K562 (cell line): ENCODE results near the gene HDAC9. TPM values are rescaled to one million over a fixed set of nuclear protein-coding genes. Genes with fewer than 3 reads are reported as not detected.

Experiments
- ATAC-seq: fragments of 200-7000 bp; cut with Tn5 transposase; 3 replicates; pipeline ENCODE4 v1.9.1; 2020; ENCODE audit warnings: moderate library complexity
- BruUV-seq: library from RNA; stranded (reverse); fragments of 400-500 nt; replicated peaks from 2 replicates; lab custom pipeline; 2021; lab: Mats Ljungman, UMichigan
- CTCF ChIA-PET: fragments of 300-600 bp; formaldehyde crosslinking; extraction: SDS; loops from one replicate; lab custom pipeline; 2021; ENCODE audit warnings: low intra/inter-chr PET ratio; lab: Yijun Ruan, JAX
- POLR2A ChIA-PET: fragments of 300-600, 350-650 bp; sonication (Branson Sonifier 250); formaldehyde crosslinking; extraction: SDS; loops from one replicate; lab custom pipeline; 2021; ENCODE audit warnings: antibody characterized with exemption, inconsistent platforms; lab: Yijun Ruan, JAX
- DNase-seq, 4 experiments: peaks; one replicate each; pipeline versions ENCODE4 v3.0.0 to v3.0.0-alpha.2; 2011 to 2018; ENCODE audit warnings: low spot score in 3 of 4, mixed read lengths in 3 of 4; ENCODE audit errors: extremely low read depth in 1 of 4
- FAIRE-seq: peaks from 2 replicates; lab custom pipeline; 2011; peaks lifted over from hg19 to GRCh38; lab: Jason Lieb, UNC
- H2AFZ ChIP-seq: 2 replicates; pipeline ENCODE4 v1.6.0; 2011; ENCODE audit warnings: low read depth, low read length, control low read depth, inconsistent platforms
- H3K27ac ChIP-seq: fragments of 200-600 bp; 3 replicates; pipeline ENCODE4 v1.8.0; 2011; ENCODE audit warnings: low read depth, mild to moderate bottlenecking, control low read depth, inconsistent platforms, low read length, moderate library complexity, mixed read lengths; ENCODE audit errors: extremely low read depth
- H3K27me3 ChIP-seq, 2 experiments: fragments of 300-600 bp in 1 of 2; 2 replicates in 1 of 2; 3 replicates in 1 of 2; pipeline versions ENCODE4 v1.6.0 to v1.8.0; 2011; ENCODE audit warnings: inconsistent platforms in 2 of 2, low read length in 2 of 2, mild to moderate bottlenecking in 1 of 2, mixed read lengths in 1 of 2, moderate library complexity in 1 of 2; ENCODE audit not compliant: control insufficient read depth in 2 of 2, insufficient read depth in 2 of 2
- H3K36me3 ChIP-seq: fragments of 300-600 bp; 3 replicates; pipeline ENCODE4 v1.8.0; 2011; ENCODE audit warnings: mild to moderate bottlenecking, low read length, inconsistent platforms; ENCODE audit not compliant: control insufficient read depth, insufficient read depth
- H3K4me1 ChIP-seq, 2 experiments: fragments of 200-600 bp in 1 of 2; replicated peaks in 1 of 2; 2 replicates in 1 of 2; 3 replicates in 1 of 2; pipeline versions ENCODE4 v1.5.1 to v1.8.0; 2011; ENCODE audit warnings: inconsistent platforms in 2 of 2, low read length in 2 of 2, mild to moderate bottlenecking in 1 of 2, mixed read lengths in 1 of 2, moderate library complexity in 1 of 2; ENCODE audit not compliant: control insufficient read depth in 2 of 2, insufficient read depth in 2 of 2
- H3K4me2 ChIP-seq: 2 replicates; pipeline ENCODE4 v1.6.1; 2011; ENCODE audit warnings: low read length, control low read depth, inconsistent platforms, mixed read lengths; ENCODE audit not compliant: insufficient read depth
- H3K4me3 ChIP-seq: fragments of 200-600 bp; sonication (generic), shearing (Covaris generic); 2 replicates; pipeline ENCODE4 v1.5.1; 2016; ENCODE audit warnings: control low read depth, inconsistent platforms
- H3K79me2 ChIP-seq: fragments of 200-600 bp; 3 replicates; pipeline ENCODE4 v1.8.0; 2011; ENCODE audit warnings: low read length, inconsistent platforms; ENCODE audit not compliant: control insufficient read depth, insufficient read depth
- H3K9ac ChIP-seq, 2 experiments: 2 replicates each; pipeline versions ENCODE4 v1.6.0 to v1.6.1; 2011; ENCODE audit warnings: low read depth in 2 of 2, low read length in 2 of 2, control low read depth in 1 of 2, inconsistent platforms in 1 of 2, mild to moderate bottlenecking in 1 of 2, mixed read lengths in 1 of 2; ENCODE audit not compliant: insufficient read depth in 1 of 2
- H3K9me1 ChIP-seq: one replicate; pipeline ENCODE4 v1.6.0; 2011; ENCODE audit warnings: inconsistent platforms, mild to moderate bottlenecking, low read length, moderate library complexity; ENCODE audit not compliant: control insufficient read depth, insufficient read depth
- H3K9me3 ChIP-seq: replicated peaks from 2 replicates; pipeline ENCODE4 v1.5.1; 2011; ENCODE audit warnings: low read depth, low read length, inconsistent platforms; ENCODE audit not compliant: control insufficient read depth, insufficient read depth
- H4K20me1 ChIP-seq: replicated peaks from 2 replicates; pipeline ENCODE4 v1.6.1; 2011; ENCODE audit warnings: low read length, inconsistent platforms, mixed read lengths; ENCODE audit not compliant: control insufficient read depth, insufficient read depth
- BMI1 ChIP-seq: fragments of 150-350 bp; IDR thresholded peaks from 2 replicates; pipeline ENCODE4 v1.6.1; 2014; ENCODE audit warnings: low read length
- ELF2 ChIP-seq: fragments of 250-450 bp; sonication (Bioruptor Pico); IDR thresholded peaks from 2 replicates; pipeline ENCODE4 v1.5.0; 2021; ENCODE audit warnings: mild to moderate bottlenecking
- TBP ChIP-seq: optimal IDR thresholded peaks from 2 replicates; pipeline ENCODE3; 2011; ENCODE audit warnings: low read depth, low read length, improper control_type of control experiment
- TRIM24 ChIP-seq, 2 experiments: fragments of 450-650 bp; IDR thresholded peaks; 2 replicates each; pipeline ENCODE4 v1.6.1; 2016
- ZNF124 ChIP-seq: sonication (generic); formaldehyde crosslinking; IDR thresholded peaks from 2 replicates; pipeline ENCODE4 v1.8.1; 2022; ENCODE audit warnings: missing genetic modification reagents
- ZNF778 ChIP-seq: fragments of 450-650 bp; formaldehyde crosslinking; IDR thresholded peaks from 2 replicates; pipeline ENCODE4 v1.4.0; 2020; ENCODE audit warnings: mild to moderate bottlenecking, moderate library complexity
- WGBS: fragments of 100-300 bp; shearing (Covaris generic); methylation state at CpG from one replicate; pipeline ENCODE4 v1.1.6; 2016; ENCODE audit warnings: low coverage, mixed read lengths; ENCODE audit not compliant: insufficient coverage; ENCODE audit errors: missing lambda C conversion rate; 5-methylcytosine and 5-hydroxymethylcytosine counted together
- in situ Hi-C: fragments of 300-500 bp; cut with MboI; formaldehyde crosslinking; loops from 4 replicates; pipeline ENCODE4 v1.15.0; 2018; ENCODE audit warnings: inconsistent platforms, mixed read lengths
- intact Hi-C: fragments of 100-400 bp; cut with micrococcal nuclease; formaldehyde crosslinking; loops from 2 replicates; pipeline ENCODE4 v1.14.2; 2022
- polyA plus RNA-seq, 8 experiments: library from polyadenylated mRNA; depleted of rRNA in 4 of 8; stranded (reverse) in 5 of 8; unstranded in 3 of 8; fragments of >200 nt; fragmentation: Nextera tagmentation in 2 of 8; fragmentation: Illumina TruSeq in 1 of 8; extraction: Ambion mirVana in 2 of 8; extraction: Trizol in 1 of 8; gene quantifications; 2 replicates each; pipeline versions ENCODE4 v1.2.1 to v1.2.3, GENCODE V29; 2011 to 2014; ENCODE audit warnings: inconsistent platforms in 1 of 8, missing spikeins in 1 of 8
- total RNA-seq, 7 experiments: library from RNA; depleted of rRNA in 6 of 7; stranded (reverse); fragments of >200 nt in 6 of 7; fragmentation: Illumina TruSeq in 2 of 7; extraction: Trizol in 2 of 7; gene quantifications; 2 replicates each; pipeline versions ENCODE4 v1.2.1 to v1.2.3, GENCODE V29; 2011 to 2021; ENCODE audit warnings: low replicate concordance in 1 of 7
- TF ChIP-seq, protein P1 (sequence below), 2 experiments: fragments of 450-650 bp; IDR thresholded peaks; 2 replicates each; pipeline ENCODE4 v1.6.1; 2018; ENCODE audit warnings: mild to moderate bottlenecking in 2 of 2, low read depth in 1 of 2; ENCODE audit not compliant: partially characterized antibody in 2 of 2
- TF ChIP-seq, protein P2 (sequence below): IDR thresholded peaks from 2 replicates; pipeline ENCODE4 v1.6.1; 2016; ENCODE audit warnings: missing genetic modification characterization, missing compliant biosample characterization
- TF ChIP-seq, protein P3 (sequence below): sonication (generic); formaldehyde crosslinking; IDR thresholded peaks from 2 replicates; pipeline ENCODE4 v1.8.1; 2023; ENCODE audit warnings: mild to moderate bottlenecking, missing genetic modification reagents

The HDAC9 gene
- total and polyA plus RNA-seq, 9 of the 15 experiments (the other 6 are each of a cell fraction or from before 2014, with no cell fraction given) = 0.08 to 0.91 (median 0.33) TPM

DNA sequence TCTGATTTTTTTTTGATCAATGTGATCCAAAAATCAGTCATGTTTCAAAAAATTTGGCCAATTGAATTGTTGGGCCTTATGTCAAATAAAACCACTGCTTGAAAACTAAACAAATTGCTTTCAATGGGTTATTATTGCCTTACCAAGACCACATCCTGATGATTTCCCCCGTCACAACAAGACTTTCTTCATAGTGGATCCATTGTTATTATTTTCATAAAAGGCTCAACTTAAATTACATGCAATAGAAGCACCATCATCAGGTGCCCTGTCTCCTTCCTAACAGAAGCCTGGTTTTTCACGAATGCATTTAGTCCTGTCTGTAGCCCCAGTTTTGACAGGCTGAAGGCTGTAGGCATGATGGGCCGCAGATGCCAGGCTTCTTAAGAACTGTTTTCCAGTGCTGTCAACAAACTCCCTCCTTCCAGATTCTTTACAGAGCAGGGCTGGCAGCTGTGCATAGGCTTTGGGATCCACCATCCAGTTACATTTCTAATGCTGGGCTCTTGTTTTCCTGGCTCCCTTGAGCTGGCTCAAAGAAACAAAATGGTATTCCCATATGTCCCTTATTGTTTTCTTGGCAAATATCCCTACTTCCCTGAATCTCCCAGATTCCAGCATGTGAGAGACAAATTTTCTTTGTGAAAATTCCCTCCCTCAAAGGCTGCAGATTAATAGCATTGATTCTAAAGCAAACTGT, 319.9 kb downstream of the HDAC9 start:
- FAIRE-seq = no peak
- CTCF ChIA-PET = no interaction called here
- TF ChIP-seq ZNF124 (no peak), TRIM24 (IDR thresholded peaks at IDR 0.05) (no peak), ZNF778 (no peak), BMI1 (no peak), TBP (no peak), ELF2 (CRISPR knock-in tag) (no peak)
- TF ChIP-seq, protein P1, sequence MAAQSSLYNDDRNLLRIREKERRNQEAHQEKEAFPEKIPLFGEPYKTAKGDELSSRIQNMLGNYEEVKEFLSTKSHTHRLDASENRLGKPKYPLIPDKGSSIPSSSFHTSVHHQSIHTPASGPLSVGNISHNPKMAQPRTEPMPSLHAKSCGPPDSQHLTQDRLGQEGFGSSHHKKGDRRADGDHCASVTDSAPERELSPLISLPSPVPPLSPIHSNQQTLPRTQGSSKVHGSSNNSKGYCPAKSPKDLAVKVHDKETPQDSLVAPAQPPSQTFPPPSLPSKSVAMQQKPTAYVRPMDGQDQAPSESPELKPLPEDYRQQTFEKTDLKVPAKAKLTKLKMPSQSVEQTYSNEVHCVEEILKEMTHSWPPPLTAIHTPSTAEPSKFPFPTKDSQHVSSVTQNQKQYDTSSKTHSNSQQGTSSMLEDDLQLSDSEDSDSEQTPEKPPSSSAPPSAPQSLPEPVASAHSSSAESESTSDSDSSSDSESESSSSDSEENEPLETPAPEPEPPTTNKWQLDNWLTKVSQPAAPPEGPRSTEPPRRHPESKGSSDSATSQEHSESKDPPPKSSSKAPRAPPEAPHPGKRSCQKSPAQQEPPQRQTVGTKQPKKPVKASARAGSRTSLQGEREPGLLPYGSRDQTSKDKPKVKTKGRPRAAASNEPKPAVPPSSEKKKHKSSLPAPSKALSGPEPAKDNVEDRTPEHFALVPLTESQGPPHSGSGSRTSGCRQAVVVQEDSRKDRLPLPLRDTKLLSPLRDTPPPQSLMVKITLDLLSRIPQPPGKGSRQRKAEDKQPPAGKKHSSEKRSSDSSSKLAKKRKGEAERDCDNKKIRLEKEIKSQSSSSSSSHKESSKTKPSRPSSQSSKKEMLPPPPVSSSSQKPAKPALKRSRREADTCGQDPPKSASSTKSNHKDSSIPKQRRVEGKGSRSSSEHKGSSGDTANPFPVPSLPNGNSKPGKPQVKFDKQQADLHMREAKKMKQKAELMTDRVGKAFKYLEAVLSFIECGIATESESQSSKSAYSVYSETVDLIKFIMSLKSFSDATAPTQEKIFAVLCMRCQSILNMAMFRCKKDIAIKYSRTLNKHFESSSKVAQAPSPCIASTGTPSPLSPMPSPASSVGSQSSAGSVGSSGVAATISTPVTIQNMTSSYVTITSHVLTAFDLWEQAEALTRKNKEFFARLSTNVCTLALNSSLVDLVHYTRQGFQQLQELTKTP (IDR thresholded peaks at IDR 0.05; ENCODE audit: low read depth in 1 of 2, partially characterized antibody in 2 of 2) = no peak
- TF ChIP-seq, protein P2, sequence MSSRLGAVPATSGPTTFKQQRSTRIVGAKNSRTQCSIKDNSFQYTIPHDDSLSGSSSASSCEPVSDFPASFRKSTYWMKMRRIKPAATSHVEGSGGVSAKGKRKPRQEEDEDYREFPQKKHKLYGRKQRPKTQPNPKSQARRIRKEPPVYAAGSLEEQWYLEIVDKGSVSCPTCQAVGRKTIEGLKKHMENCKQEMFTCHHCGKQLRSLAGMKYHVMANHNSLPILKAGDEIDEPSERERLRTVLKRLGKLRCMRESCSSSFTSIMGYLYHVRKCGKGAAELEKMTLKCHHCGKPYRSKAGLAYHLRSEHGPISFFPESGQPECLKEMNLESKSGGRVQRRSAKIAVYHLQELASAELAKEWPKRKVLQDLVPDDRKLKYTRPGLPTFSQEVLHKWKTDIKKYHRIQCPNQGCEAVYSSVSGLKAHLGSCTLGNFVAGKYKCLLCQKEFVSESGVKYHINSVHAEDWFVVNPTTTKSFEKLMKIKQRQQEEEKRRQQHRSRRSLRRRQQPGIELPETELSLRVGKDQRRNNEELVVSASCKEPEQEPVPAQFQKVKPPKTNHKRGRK (tag) = no peak
- TF ChIP-seq, protein P3, sequence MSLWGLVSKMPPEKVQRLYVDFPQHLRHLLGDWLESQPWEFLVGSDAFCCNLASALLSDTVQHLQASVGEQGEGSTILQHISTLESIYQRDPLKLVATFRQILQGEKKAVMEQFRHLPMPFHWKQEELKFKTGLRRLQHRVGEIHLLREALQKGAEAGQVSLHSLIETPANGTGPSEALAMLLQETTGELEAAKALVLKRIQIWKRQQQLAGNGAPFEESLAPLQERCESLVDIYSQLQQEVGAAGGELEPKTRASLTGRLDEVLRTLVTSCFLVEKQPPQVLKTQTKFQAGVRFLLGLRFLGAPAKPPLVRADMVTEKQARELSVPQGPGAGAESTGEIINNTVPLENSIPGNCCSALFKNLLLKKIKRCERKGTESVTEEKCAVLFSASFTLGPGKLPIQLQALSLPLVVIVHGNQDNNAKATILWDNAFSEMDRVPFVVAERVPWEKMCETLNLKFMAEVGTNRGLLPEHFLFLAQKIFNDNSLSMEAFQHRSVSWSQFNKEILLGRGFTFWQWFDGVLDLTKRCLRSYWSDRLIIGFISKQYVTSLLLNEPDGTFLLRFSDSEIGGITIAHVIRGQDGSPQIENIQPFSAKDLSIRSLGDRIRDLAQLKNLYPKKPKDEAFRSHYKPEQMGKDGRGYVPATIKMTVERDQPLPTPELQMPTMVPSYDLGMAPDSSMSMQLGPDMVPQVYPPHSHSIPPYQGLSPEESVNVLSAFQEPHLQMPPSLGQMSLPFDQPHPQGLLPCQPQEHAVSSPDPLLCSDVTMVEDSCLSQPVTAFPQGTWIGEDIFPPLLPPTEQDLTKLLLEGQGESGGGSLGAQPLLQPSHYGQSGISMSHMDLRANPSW = no peak

More for the DNA sequence above, 319.9 kb downstream of the HDAC9 start:
- BruUV-seq = no TSS peak
- POLR2A ChIA-PET = no interaction called here
- intact Hi-C loops = no loop called here
- Histone ChIP-seq H3K27me3 (no peaks in the 10 kb centered on the region), H3K4me2 (no peak overlapping the region), H4K20me1 (no peaks in the 10 kb centered on the region), H3K79me2 (no peaks in the 10 kb centered on the region), H3K9ac (no peak overlapping the region), H3K9me3 (no peaks in the 10 kb centered on the region), H3K4me1 (no peaks in the 10 kb centered on the region), H2AFZ (no peak overlapping the region), H3K27ac (no peak overlapping the region), H3K9me1 (no peaks in the 10 kb centered on the region), H3K4me3 (no peak overlapping the region), H3K36me3 (no peaks in the 10 kb centered on the region)
- WGBS = 9% methylated on average over 3 of the region's 3 CpGs
- in situ Hi-C loops = no loop called here
- no peak for ATAC-seq
- no peak for DNase-seq
